Vagina (tissue), 2 donors: Measurements from ENCODE around the gene SYCE3. TPM values are rescaled to one million over a fixed set of nuclear protein-coding genes. Genes with fewer than 3 reads are reported as not detected.

Experiments
- DNase-seq, 2 donors: peaks; one replicate each; pipeline ENCODE4 v3.0.0-alpha.2; 2017; ENCODE audit errors: extremely low spot score in 2 of 2
- H3K27ac ChIP-seq: fragments of 200-600 bp; sonication (generic); one replicate; pipeline ENCODE4 v1.5.1; 2019
- H3K27me3 ChIP-seq: fragments of 200-600 bp; sonication (generic); one replicate; pipeline ENCODE4 v1.5.1; 2019
- H3K36me3 ChIP-seq, 2 donors: fragments of 200-600 bp; sonication (generic); one replicate each; pipeline ENCODE4 v1.5.1; 2017 to 2019
- H3K4me1 ChIP-seq: fragments of 200-600 bp; sonication (generic); one replicate; pipeline ENCODE4 v1.5.1; 2019
- H3K4me3 ChIP-seq, 2 donors: fragments of 200-600 bp; sonication (generic); 1 replicate in 1 of 2; 2 replicates in 1 of 2; pipeline ENCODE4 v1.5.1; 2016 to 2019
- H3K9me3 ChIP-seq: fragments of 200-600 bp; sonication (generic); one replicate; pipeline ENCODE4 v1.5.1; 2019
- POLR2A ChIP-seq, 2 donors: fragments of 450-650 bp; IDR thresholded peaks; one replicate each; pipeline ENCODE4 v1.6.1; 2017; ENCODE audit warnings: antibody characterized with exemption in 2 of 2, mild to moderate bottlenecking in 2 of 2, moderate library complexity in 2 of 2
- POLR2AphosphoS5 ChIP-seq, 2 donors: sonication (generic); formaldehyde crosslinking; IDR thresholded peaks; one replicate each; pipeline ENCODE4 v1.9.0; 2017; ENCODE audit warnings: antibody characterized with exemption in 2 of 2, mild to moderate bottlenecking in 2 of 2, low read depth in 1 of 2; ENCODE audit not compliant: insufficient read depth in 1 of 2
- intact Hi-C: fragments of 100-400 bp; cut with DNase I; formaldehyde crosslinking; loops from one replicate; pipeline ENCODE4 v1.15.1; 2023
- total RNA-seq: library from RNA; depleted of rRNA; stranded (reverse); fragments of >200 nt; gene quantifications from one replicate; pipeline ENCODE4 v1.2.3, GENCODE V29; 2016
- TF ChIP-seq, protein P1 (sequence below), 3 experiments: fragments of 450-650 bp in 2 of 3; fragments of 200-600 bp in 1 of 3; sonication (generic) in 1 of 3; IDR thresholded peaks; one replicate each; pipeline ENCODE4 v1.5.1; 2017 to 2019; ENCODE audit warnings: antibody characterized with exemption in 3 of 3, mild to moderate bottlenecking in 2 of 3, moderate library complexity in 2 of 3

Gene SYCE3
- total RNA-seq, 1 donor from 2014 or later = not detected

GRCh38 chr22:50581031-50581949, 18.6 kb upstream of the SYCE3 start:
- H3K9me3 ChIP-seq = no peaks in the 10 kb centered on the region
- peak overlapping the region; percentile 97 for H3K27ac ChIP-seq
- intact Hi-C loops = loop anchor here (5.0 kb wide), 2 partner anchors 39 to 54 kb away; partner anchors contain the start of gene SCO2
- no peak for DNase-seq
- H3K27me3 ChIP-seq = no peaks in the 10 kb centered on the region
- H3K4me3 ChIP-seq = peak overlapping the region; percentile 77 to 81
- peaks cover 28% of the 10 kb centered on the region for H3K4me1 ChIP-seq
- TF ChIP-seq, protein P1, sequence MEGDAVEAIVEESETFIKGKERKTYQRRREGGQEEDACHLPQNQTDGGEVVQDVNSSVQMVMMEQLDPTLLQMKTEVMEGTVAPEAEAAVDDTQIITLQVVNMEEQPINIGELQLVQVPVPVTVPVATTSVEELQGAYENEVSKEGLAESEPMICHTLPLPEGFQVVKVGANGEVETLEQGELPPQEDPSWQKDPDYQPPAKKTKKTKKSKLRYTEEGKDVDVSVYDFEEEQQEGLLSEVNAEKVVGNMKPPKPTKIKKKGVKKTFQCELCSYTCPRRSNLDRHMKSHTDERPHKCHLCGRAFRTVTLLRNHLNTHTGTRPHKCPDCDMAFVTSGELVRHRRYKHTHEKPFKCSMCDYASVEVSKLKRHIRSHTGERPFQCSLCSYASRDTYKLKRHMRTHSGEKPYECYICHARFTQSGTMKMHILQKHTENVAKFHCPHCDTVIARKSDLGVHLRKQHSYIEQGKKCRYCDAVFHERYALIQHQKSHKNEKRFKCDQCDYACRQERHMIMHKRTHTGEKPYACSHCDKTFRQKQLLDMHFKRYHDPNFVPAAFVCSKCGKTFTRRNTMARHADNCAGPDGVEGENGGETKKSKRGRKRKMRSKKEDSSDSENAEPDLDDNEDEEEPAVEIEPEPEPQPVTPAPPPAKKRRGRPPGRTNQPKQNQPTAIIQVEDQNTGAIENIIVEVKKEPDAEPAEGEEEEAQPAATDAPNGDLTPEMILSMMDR (IDR thresholded peaks at IDR 0.05) = no peak
- no peak for TF ChIP-seq POLR2AphosphoS5 (IDR thresholded peaks at IDR 0.05; ENCODE audit: insufficient read depth in 1 of 2, low read depth in 1 of 2)
- no peak for TF ChIP-seq POLR2A (IDR thresholded peaks at IDR 0.05)
- no peaks in the 10 kb centered on the region for H3K36me3 ChIP-seq

DNA sequence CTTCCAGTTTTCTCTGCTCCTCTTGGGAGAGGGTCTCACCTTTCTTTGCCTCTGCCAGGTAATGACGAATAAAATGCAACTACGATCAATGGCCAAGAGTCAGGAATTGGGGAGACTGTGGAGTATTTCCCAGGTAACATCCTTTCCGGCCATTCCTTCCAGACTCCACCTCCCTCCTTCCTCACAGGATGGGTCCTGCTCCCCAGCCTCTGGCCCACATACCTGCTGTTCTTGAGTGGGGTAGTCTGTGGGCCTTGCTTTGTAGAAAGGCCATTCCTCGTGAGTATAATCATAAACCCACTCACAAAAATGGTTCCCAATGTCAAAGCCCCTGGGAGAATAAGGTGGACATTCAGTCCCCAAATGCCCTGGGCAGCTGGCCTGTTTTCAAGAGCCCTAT, 17.0 kb upstream of the SYCE3 start:
- TF ChIP-seq POLR2AphosphoS5 (IDR thresholded peaks at IDR 0.05; ENCODE audit: insufficient read depth in 1 of 2, low read depth in 1 of 2) (no peak), POLR2A (IDR thresholded peaks at IDR 0.05) (no peak)
- TF ChIP-seq, protein P1 (IDR thresholded peaks at IDR 0.05) = no peak
- no peaks in the 10 kb centered on the region for H3K9me3 ChIP-seq
- H3K27me3 ChIP-seq = no peaks in the 10 kb centered on the region
- H3K4me1 ChIP-seq = peaks cover 28% of the 10 kb centered on the region
- H3K36me3 ChIP-seq = no peaks in the 10 kb centered on the region
- H3K27ac ChIP-seq = no peak overlapping the region
- no peak overlapping the region for H3K4me3 ChIP-seq
- intact Hi-C loops = loop anchor here (5.0 kb wide), 2 partner anchors 37 to 52 kb away; partner anchors contain the start of gene SCO2
- no peak for DNase-seq

- Histone ChIP-seq H3K4me3 (no peak overlapping the region), H3K36me3 (no peaks in the 10 kb centered on the region), H3K27ac (no peak overlapping the region), H3K4me1 (peaks cover 26% of the 10 kb centered on the region), H3K27me3 (no peaks in the 10 kb centered on the region), H3K9me3 (no peaks in the 10 kb centered on the region)
- DNase-seq = no peak
- intact Hi-C loops = no loop called here
- TF ChIP-seq POLR2AphosphoS5 (IDR thresholded peaks at IDR 0.05; ENCODE audit: insufficient read depth in 1 of 2, low read depth in 1 of 2) (no peak), POLR2A (IDR thresholded peaks at IDR 0.05) (no peak)
- TF ChIP-seq, protein P1 (IDR thresholded peaks at IDR 0.05) = no peak
Observed at GRCh38 chr22:50578776-50579310, 16.1 kb upstream of the SYCE3 start.

- Histone ChIP-seq H3K36me3 (no peaks in the 10 kb centered on the region), H3K9me3 (no peaks in the 10 kb centered on the region), H3K4me3 (no peak within 1 kb of the TSS), H3K27ac (no peak within 1 kb of the TSS), H3K27me3 (no peaks in the 10 kb centered on the region), H3K4me1 (peaks cover 19% of the 10 kb centered on the region)
- DNase-seq = no peak
- intact Hi-C loops = no loop called here
- TF ChIP-seq, protein P1 (IDR thresholded peaks at IDR 0.05) = no peak
- no peak for TF ChIP-seq POLR2A (IDR thresholded peaks at IDR 0.05)
- no peak for TF ChIP-seq POLR2AphosphoS5 (IDR thresholded peaks at IDR 0.05; ENCODE audit: insufficient read depth in 1 of 2, low read depth in 1 of 2)
Observed at GRCh38 chr22:50577987-50578775, 15.5 kb upstream of the SYCE3 start, which contains the start of gene CPT1B. Gene CPT1B (minus strand): TSS chr22:50578427. CDS start chr22:50577915, 512 bp downstream.
